T47D (cell line): ENCODE measurements around the gene ZCCHC13.

Source experiments
- DNase-seq, 2 experiments: peaks; one replicate each; pipeline versions ENCODE4 v3.0.0 to v3.0.0-alpha.2; 2011 to 2012; ENCODE audit warnings: low read depth in 1 of 2, low spot score in 1 of 2
- JUND ChIP-seq: IDR thresholded peaks from 2 replicates; pipeline ENCODE4 v1.6.1; 2012; ENCODE audit warnings: low read depth
- in situ Hi-C: cut with HindIII; loops from 2 replicates; pipeline ENCODE4 v1.10.0; 2016; ENCODE audit warnings: low sequenced_read_pairs, low pct_unique_long_range_greater_than_20kb

ZCCHC13 gene

DNA sequence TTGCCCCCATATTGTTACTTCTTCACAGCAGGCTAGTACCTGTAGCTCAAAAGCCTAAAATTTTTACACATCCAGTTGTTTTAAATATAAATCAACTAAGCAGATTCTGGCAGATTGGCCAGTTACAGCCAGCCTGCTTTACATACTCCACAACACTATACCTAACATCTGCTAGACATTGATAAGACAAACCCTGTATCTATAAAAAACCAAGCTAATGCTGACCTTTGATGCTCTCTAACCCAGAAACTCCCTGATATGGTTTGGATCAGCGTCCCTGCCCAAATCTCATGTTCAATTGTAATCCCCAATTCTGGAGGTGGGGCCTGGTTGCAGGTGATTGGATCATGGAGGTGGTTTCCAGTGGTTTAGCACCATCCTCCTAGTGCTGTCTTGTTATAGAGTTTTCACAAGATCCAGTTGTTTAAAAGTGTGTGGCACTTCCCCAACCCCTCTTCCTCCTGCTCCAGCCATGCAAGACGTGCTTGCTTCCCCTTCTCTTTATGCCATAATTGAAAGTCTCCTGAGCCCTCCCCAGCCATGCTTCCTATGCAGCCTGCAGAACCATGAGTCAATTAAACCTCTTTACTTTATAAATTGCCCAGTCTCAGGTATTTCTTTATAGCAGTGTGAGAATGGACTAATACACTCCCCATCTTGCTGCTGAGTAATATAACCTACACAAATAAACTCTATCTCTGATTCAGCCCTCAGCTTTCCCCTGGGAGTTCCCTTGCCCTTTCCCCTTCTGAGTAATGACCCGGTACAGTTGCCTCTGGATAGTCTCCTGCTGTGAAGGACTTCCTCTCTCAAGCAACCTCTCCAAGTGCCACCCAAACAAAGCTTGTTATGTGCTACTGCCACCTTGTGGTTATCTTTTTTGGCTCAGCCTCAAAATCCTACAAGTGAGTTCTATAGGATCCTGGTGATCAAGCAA is 39.6 kb downstream of the ZCCHC13 start:
- TF ChIP-seq JUND: no peak
- in situ Hi-C loops: no loop called here
- peak; percentile 6 to 79 for DNase-seq

DNA sequence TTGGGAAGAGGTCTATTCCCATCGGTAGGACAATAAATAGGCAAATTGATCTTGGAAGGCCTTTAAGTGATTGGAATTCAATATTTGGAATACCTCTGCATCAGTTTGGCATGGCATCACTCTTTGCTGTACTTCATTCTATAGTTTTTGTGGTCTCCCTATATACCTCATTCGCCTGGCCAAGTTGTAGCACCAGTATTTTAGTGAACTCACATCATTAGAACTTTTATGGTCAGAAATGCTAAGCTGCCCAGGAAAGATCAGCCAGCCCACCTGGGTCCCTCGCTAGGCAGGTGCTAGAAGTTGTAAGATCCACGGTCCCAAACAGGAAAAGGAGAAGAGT is 40.3 kb downstream of the ZCCHC13 start:
- in situ Hi-C loops: no loop called here
- DNase-seq: no peak
- no peak for TF ChIP-seq JUND

DNA sequence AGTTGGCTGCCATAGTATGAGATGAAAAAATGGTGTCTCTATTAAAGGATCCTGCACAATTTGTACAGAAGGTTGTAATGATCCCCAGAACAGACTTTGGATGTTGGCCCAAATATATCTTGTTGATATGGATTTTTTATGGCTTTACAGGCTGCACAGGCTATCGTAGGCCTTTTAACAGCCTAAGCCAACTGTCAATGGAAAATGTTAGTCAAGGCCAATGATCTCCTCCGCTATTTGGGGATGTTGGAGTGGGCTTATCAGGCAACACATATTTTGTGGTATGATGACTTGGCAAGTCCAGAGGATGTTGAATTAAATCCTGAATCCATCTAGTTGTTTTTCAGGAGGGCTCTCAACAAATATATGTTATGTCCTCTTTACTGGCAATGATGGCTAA is 42.1 kb downstream of the ZCCHC13 start:
- in situ Hi-C loops: no loop called here

DNA sequence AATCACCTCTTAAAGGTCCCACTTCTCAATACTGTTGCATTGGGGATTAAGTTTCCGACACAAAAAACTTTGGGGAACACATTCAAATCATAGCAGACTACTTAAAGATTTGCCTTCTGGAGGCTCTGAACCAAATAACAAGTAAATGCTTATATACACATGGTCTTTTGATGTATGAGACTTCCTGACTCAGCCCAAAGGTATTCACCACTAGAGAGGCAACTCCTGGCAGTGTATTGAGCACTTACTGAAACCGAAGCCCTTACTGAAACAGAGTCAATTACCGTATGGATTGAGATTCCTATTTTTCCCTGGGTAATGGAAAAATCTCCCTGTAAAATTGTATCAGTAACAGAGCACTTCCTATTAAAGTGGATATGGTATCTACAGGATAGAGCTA is 45.4 kb downstream of the ZCCHC13 start:
- DNase-seq: no peak
- in situ Hi-C loops: no loop called here
- TF ChIP-seq JUND: no peak

More for the DNA sequence above, 42.1 kb downstream of the ZCCHC13 start:
- no peak for TF ChIP-seq JUND
- DNase-seq: no peak

DNA sequence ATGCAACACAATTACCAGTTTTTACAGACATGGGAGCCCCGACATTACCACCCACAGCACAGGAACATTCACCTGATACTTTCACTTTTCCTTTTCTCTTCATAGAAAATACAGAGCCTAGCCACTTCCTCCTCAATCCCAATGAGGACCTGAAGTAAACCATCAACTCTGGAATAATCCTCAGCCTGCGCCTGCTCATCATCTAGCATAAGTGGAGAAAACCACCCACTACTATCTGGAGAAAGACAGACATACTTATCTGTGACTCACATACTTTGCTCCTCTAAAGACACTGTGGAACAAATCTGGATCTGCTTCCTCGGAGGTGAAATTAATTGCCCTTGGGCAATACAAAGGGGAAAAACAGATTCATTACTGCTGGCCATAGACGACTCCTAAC is 47.8 kb downstream of the ZCCHC13 start:
- TF ChIP-seq JUND: no peak
- DNase-seq: no peak
- in situ Hi-C loops: no loop called here

DNA sequence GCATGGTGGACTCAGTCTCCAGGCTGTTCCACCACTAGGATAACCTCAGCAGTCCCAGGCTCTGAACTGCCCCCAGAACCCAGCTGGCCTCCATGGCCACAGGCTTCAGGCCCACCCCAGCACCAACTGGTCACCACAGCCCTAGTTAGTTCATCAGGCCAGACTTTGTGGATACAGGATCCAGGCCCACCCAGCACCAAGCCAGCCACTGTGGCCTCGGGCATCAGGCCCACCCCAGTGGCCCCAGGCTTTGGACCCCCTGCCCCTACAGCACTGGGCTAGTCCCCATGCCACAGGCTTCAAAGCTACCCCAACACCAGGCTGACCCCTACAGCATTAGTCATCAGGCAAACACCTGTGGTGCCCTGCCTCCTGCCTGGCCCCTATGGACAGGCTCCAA is 50.0 kb downstream of the ZCCHC13 start:
- in situ Hi-C loops: no loop called here
- no peak for TF ChIP-seq JUND
- DNase-seq: no peak
